Esophagus muscularis mucosa (tissue), 4 donors: Measurements from ENCODE around the gene SLC16A3.

ENCODE experiments used
- CTCF ChIP-seq, 3 experiments: fragments of 200-600 bp in 2 of 3; fragments of 450-650 bp in 1 of 3; sonication (generic) in 2 of 3; IDR thresholded peaks; one replicate each; pipeline ENCODE4 v1.5.1; 2017 to 2019; ENCODE audit warnings: antibody characterized with exemption in 3 of 3, mild to moderate bottlenecking in 2 of 3, moderate library complexity in 1 of 3
- EP300 ChIP-seq: sonication (generic); formaldehyde crosslinking; IDR thresholded peaks from one replicate; pipeline ENCODE4 v1.6.1; 2017; ENCODE audit warnings: antibody characterized with exemption
- POLR2A ChIP-seq: fragments of 450-650 bp; IDR thresholded peaks from one replicate; pipeline ENCODE4 v1.6.1; 2017; ENCODE audit warnings: antibody characterized with exemption, moderate library complexity, mild to moderate bottlenecking, low read depth
- POLR2AphosphoS5 ChIP-seq, 2 donors: sonication (generic); formaldehyde crosslinking; IDR thresholded peaks; one replicate each; pipeline ENCODE4 v1.6.1; 2017; ENCODE audit warnings: antibody characterized with exemption in 2 of 2

- TF ChIP-seq CTCF (IDR thresholded peaks at IDR 0.05) (no peak), EP300 (no peak), POLR2AphosphoS5 (IDR thresholded peaks at IDR 0.05) (peak in 1 of 2 donors; percentile 8), POLR2A (no peak)
Observed at GRCh38 chr17:82257473-82257872, 28.6 kb downstream of the SLC16A3 start.
